ENCODE data around the gene MRAP2.

DNA sequence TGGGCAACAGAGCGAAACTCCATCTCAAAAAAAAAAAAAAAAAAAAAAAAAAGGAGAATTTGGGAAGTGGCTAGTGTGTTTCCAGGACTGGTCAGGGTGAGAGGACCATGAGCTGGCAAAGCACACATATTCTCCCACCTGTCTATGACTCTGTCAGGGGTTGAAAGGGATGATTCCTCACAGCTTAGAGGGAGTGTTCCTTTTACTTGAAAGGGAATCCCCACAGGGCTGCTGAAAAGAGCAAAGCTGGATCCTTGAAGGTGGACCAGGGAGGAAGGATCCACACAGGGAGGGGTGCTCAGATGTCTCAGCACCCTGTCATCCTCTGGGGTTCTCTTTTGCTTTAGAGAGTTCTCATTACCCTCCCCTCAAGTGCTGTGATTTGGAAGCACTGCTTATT lies 13.2 kb downstream of the MRAP2 start:
- TF ChIP-seq OSR1 (CRISPR knock-in tag; IDR thresholded peaks at IDR 0.05) (no peak), ZFP3 (CRISPR knock-in tag; IDR thresholded peaks at IDR 0.05) (no peak), RARB (CRISPR knock-in tag; IDR thresholded peaks at IDR 0.05) (no peak), ESRRG (CRISPR knock-in tag; IDR thresholded peaks at IDR 0.05) (no peak), PPARA (CRISPR knock-in tag; IDR thresholded peaks at IDR 0.05; ENCODE audit: borderline replicate concordance) (no peak), ARNTL (CRISPR knock-in tag; IDR thresholded peaks at IDR 0.05; ENCODE audit: borderline replicate concordance, low read depth) (no peak)
- TF ChIP-seq, protein P1, sequence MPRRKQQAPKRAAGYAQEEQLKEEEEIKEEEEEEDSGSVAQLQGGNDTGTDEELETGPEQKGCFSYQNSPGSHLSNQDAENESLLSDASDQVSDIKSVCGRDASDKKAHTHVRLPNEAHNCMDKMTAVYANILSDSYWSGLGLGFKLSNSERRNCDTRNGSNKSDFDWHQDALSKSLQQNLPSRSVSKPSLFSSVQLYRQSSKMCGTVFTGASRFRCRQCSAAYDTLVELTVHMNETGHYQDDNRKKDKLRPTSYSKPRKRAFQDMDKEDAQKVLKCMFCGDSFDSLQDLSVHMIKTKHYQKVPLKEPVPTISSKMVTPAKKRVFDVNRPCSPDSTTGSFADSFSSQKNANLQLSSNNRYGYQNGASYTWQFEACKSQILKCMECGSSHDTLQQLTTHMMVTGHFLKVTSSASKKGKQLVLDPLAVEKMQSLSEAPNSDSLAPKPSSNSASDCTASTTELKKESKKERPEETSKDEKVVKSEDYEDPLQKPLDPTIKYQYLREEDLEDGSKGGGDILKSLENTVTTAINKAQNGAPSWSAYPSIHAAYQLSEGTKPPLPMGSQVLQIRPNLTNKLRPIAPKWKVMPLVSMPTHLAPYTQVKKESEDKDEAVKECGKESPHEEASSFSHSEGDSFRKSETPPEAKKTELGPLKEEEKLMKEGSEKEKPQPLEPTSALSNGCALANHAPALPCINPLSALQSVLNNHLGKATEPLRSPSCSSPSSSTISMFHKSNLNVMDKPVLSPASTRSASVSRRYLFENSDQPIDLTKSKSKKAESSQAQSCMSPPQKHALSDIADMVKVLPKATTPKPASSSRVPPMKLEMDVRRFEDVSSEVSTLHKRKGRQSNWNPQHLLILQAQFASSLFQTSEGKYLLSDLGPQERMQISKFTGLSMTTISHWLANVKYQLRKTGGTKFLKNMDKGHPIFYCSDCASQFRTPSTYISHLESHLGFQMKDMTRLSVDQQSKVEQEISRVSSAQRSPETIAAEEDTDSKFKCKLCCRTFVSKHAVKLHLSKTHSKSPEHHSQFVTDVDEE (CRISPR knock-in tag; IDR thresholded peaks at IDR 0.05), result no peak

All from SK-N-SH treated with all-trans-retinoic acid at 6 μM for 48 hours (cell line).